ENCODE measurements around the gene DISP2.

- TF ChIP-seq FOXK2 (IDR thresholded peaks at IDR 0.05) (no peak), SUZ12 (IDR thresholded peaks at IDR 0.05) (no peak), ARNT (IDR thresholded peaks at IDR 0.05) (no peak), TARDBP (IDR thresholded peaks at IDR 0.05) (no peak), ELF4 (IDR thresholded peaks at IDR 0.05) (no peak), HDGF (IDR thresholded peaks at IDR 0.05; ENCODE audit: borderline replicate concordance) (no peak), FOXM1 (IDR thresholded peaks at IDR 0.05; ENCODE audit: borderline replicate concordance) (no peak), NFRKB (IDR thresholded peaks at IDR 0.05) (no peak), FOXA1 (IDR thresholded peaks at IDR 0.05) (no peak), ZNF384 (IDR thresholded peaks at IDR 0.05) (no peak), BHLHE40 (IDR thresholded peaks at IDR 0.05; ENCODE audit: borderline replicate concordance) (no peak), SP1 (IDR thresholded peaks at IDR 0.05) (no peak)
Measured at GRCh38 chr15:40425681-40426080, 67.7 kb downstream of the DISP2 start.
